ENCODE results near the gene SH3D19.
"Not testable (repeated sequence)": the region's sequence is repeated elsewhere in the genome, so short reads cannot be mapped to it uniquely, and the experiment has no call there.

The SH3D19 gene

DNA sequence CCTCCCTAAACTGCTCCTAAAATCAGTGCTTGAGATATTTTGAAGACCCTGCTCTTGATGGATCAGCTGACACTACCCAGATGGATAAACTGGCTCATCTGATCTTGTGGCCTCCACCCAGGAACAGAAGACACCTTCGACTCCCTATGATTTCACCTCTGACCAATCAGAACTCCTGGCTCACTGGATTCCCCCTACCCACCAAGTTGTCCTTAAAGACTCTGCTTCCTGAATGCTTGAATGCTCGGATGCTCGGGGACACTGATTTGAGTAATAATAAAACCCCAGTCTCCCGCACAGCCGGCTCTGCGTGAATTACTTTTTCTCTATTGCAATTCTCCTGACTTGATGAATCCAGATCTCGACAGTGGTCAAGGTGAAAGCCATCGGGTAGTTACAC lies 237.9 kb downstream of the SH3D19 start:
- DNase-seq: no peak

DNA sequence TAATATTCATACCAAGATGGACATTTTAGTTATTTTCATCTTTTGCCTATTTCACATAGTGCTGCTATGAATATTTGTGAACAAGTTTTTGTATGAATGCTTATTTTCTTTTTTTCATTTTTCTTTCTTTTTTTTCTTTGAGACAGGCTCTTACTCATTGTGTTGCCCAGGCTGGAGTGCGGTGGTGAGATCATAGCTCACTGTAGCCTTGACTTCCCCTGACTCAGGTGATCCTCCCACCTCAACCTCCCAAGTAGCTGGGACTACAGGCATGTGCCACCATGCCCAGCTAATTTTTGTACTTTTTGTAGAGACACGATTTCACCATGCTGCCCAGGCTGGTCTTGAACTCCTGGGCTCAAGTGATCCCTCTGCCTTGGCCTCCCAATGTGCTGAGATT lies 247.4 kb downstream of the SH3D19 start:
- not testable (repeated sequence) for DNase-seq

DNA sequence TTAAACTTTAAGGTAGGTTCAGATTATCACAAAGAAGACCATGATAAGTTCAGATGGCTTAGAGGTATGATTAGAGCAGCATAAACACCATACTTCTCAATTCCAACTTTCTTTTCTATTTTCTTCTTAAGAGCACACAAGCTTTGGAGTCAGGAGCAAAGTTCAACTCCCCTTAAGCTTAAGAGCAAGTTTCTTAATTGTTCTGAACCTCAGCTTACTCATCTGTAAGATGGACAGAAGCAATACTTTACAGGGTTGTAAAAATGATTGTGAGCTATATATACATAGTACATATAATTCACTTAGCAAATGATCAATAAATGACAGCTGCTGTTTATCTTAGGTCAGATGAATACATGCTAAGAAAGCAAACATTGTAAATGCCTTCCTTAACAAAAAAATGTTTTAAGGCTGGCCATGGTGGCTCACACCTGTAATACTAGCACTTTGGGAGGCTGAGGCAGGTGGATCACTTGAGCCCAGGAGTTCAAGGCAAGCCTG lies 250.9 kb downstream of the SH3D19 start:
- DNase-seq: no peak

All from retina (tissue), 1 donor.